Naive B cell (primary cell): ENCODE results near the gene CISH. TPM values are rescaled to one million over a fixed set of nuclear protein-coding genes. Genes with fewer than 3 reads are reported as not detected.

Source experiments
- ATAC-seq, 2 donors: fragments of 150-1000 bp; cut with Tn5 transposase; 2 replicates each; pipeline ENCODE4 v1.10.0; 2021; ENCODE audit warnings: low read depth in 2 of 2, mild to moderate bottlenecking in 2 of 2, moderate library complexity in 2 of 2
- DNase-seq: peaks from one replicate; pipeline ENCODE4 v3.0.0; 2022
- H3K27ac Mint-ChIP-seq, 6 donors: one replicate each; pipeline ENCODE4 v1.8.0; 2020 to 2022; ENCODE audit warnings: mild to moderate bottlenecking in 6 of 6, mixed read lengths in 6 of 6, moderate library complexity in 5 of 6, inconsistent platforms in 2 of 6
- H3K27me3 Mint-ChIP-seq, 3 donors: one replicate each; pipeline ENCODE4 v1.8.0; 2021 to 2022; ENCODE audit warnings: mixed read lengths in 3 of 3, mild to moderate bottlenecking in 1 of 3
- H3K36me3 Mint-ChIP-seq, 2 donors: one replicate each; pipeline ENCODE4 v1.8.0; 2020 to 2022; ENCODE audit warnings: mixed read lengths in 2 of 2, inconsistent platforms in 1 of 2, mild to moderate bottlenecking in 1 of 2
- H3K4me1 Mint-ChIP-seq, 3 donors: one replicate each; pipeline ENCODE4 v1.8.0; 2020 to 2022; ENCODE audit warnings: mixed read lengths in 3 of 3, inconsistent platforms in 1 of 3, mild to moderate bottlenecking in 1 of 3, moderate library complexity in 1 of 3
- H3K4me3 Mint-ChIP-seq, 8 donors: one replicate each; pipeline ENCODE4 v1.8.0; 2020 to 2022; ENCODE audit warnings: mild to moderate bottlenecking in 8 of 8, mixed read lengths in 8 of 8, moderate library complexity in 8 of 8, inconsistent platforms in 2 of 8
- H3K9me3 Mint-ChIP-seq, 7 donors: one replicate each; pipeline ENCODE4 v1.8.0; 2020 to 2022; ENCODE audit warnings: mixed read lengths in 7 of 7, mild to moderate bottlenecking in 5 of 7, inconsistent platforms in 2 of 7, moderate library complexity in 1 of 7
- polyA plus RNA-seq, 6 donors: library from polyadenylated mRNA; unstranded; fragments of 300-500 nt; fragmentation: Illumina TruSeq; gene quantifications; one replicate each; pipeline ENCODE4 v1.2.3, GENCODE V29; 2021; ENCODE audit warnings: low read depth in 6 of 6

The CISH gene
- polyA plus RNA-seq, 6 donors from 2014 or later, result 0.34 to 1.3 (median 0.76) TPM; not detected in 2

DNA sequence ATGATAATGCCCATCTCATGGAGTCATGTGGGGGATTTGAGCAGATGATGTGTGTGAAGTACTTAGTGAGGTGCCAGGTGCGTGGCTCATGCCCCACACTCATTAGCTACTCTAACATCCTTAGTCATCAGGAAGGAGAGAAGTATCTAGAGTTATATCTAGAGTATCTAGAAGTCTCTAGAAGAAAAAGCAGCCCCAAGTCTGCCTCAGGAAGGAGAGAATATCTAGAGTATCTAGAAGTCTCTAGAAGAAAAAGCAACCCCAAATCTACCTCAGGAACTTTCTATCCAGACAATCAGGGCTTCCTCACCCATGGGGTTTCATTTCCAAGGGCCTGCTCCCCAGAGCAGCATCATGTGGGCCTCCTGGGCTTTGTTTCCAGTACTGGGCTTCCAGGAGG is 38.4 kb upstream of the CISH start:
- H3K4me1 Mint-ChIP-seq, result no peaks in the 10 kb centered on the region
- no peak for ATAC-seq
- no peaks in the 10 kb centered on the region for H3K9me3 Mint-ChIP-seq
- no peaks in the 10 kb centered on the region for H3K36me3 Mint-ChIP-seq
- H3K27me3 Mint-ChIP-seq, result no peaks in the 10 kb centered on the region
- H3K27ac Mint-ChIP-seq, result peak overlapping the region in 1 of 6 donors; percentile 64
- DNase-seq, result no peak
- H3K4me3 Mint-ChIP-seq, result peak overlapping the region in 1 of 8 donors; percentile 60

DNA sequence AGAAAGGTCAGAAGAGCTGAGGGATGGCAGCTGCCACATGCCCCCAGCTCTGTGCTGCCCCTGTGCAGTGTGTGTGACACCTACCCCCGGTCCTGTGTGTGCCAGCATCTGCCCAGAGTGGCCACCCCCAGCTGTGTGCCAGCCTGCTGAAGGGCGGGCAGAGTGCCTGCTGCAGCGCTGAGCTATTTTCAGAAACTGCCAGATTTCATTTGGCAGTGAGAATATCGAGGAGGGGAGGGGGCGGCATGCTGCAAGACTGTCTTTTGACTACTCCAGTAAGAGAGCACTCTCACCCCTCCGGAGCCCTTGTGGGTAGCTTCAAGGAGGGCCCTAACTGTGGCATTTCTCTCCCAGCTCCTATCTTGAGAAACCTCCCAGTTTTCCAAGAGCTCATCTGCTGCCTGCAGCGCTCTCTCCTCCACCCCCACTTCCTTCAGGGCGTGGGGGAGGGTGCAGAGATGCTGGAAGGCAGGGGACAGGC is 37.9 kb upstream of the CISH start:
- no peaks in the 10 kb centered on the region for H3K27me3 Mint-ChIP-seq
- no peak overlapping the region for H3K27ac Mint-ChIP-seq

DNA sequence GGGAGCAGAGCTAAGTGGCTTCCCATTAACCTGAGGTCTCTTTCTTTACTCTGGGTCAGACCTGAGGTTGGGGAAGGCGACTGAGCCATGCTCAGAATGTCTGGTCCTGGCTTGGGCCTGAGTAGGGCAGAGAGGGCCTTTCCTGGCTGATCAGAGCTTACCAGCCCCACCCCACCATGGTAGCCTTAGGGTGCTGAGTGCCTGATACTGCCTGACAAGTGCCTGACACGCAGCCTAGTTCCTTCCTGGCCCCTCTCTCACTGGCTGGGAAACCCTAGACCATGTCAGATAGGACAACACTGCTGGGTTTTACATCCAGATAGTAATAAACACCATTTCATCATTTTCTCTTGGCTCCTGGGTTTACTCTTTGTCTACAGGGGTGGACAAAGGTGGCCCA is 37.4 kb upstream of the CISH start:
- H3K4me3 Mint-ChIP-seq, result no peak overlapping the region
- H3K27me3 Mint-ChIP-seq, result no peaks in the 10 kb centered on the region
- H3K9me3 Mint-ChIP-seq, result no peaks in the 10 kb centered on the region
- DNase-seq (no peak), ATAC-seq (no peak)
- H3K27ac Mint-ChIP-seq, result no peak overlapping the region
- no peaks in the 10 kb centered on the region for H3K4me1 Mint-ChIP-seq
- H3K36me3 Mint-ChIP-seq, result peaks cover 7 to 9% of the 10 kb centered on the region in 2 donors

More for the DNA sequence above, 37.9 kb upstream of the CISH start:
- peak overlapping the region in 1 of 8 donors; percentile 60 for H3K4me3 Mint-ChIP-seq
- no peak for ATAC-seq
- DNase-seq, result no peak
- peaks cover 1 to 3% of the 10 kb centered on the region in 2 donors for H3K36me3 Mint-ChIP-seq
- H3K9me3 Mint-ChIP-seq, result no peaks in the 10 kb centered on the region
- H3K4me1 Mint-ChIP-seq, result no peaks in the 10 kb centered on the region

DNA sequence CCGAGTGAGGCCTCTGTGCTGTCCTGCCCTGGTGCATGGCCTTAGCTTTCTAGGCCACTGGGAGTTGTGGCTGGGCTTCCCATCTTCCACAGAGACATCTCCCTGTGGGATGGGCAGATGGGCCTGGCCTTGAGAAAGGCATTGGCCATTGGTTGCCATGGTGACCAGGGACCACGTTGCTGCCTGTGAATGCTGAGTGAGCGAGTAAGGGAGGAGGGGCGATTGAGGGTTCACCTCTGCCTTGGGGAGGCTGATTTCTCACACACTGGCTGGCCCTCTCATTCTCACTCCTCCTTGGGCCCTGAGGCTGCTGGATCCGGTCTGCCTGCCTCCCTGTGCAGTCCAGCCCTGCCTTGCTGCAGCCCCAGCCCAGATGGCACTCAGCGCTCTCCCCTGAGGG is 36.7 kb upstream of the CISH start:
- no peak overlapping the region for H3K4me3 Mint-ChIP-seq
- no peaks in the 10 kb centered on the region for H3K4me1 Mint-ChIP-seq
- no peaks in the 10 kb centered on the region for H3K27me3 Mint-ChIP-seq
- no peak for ATAC-seq
- H3K27ac Mint-ChIP-seq, result peak overlapping the region in 2 of 6 donors; percentile 22 to 42
- peaks cover 12 to 14% of the 10 kb centered on the region in 2 donors for H3K36me3 Mint-ChIP-seq
- DNase-seq, result no peak
- no peaks in the 10 kb centered on the region for H3K9me3 Mint-ChIP-seq

DNA sequence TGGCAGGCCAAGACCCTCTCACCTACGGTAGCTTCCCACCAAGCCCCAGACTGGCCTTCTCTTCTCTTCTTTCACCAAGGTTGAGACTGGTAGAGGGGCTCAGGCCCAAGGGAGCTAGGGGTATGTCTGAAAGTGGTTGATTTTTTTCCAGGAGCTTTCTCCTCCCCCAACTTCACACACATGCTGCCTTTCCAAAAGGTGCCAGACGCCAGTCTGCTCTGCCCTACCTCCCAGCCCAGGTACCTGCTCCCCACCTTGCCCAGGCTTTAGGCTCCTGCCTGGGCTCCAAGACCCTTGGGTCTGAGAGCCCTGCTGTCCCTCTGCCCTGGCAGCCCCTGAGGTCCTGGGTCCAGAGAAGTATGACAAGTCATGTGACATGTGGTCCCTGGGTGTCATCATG is 33.8 kb upstream of the CISH start:
- Mint-ChIP-seq H3K27me3 (no peaks in the 10 kb centered on the region), H3K4me3 (no peak overlapping the region), H3K27ac (peak overlapping the region in 1 of 6 donors; percentile 49), H3K4me1 (no peaks in the 10 kb centered on the region), H3K36me3 (peaks cover 12 to 27% of the 10 kb centered on the region in 2 donors), H3K9me3 (no peaks in the 10 kb centered on the region)
- no peak for DNase-seq
- no peak for ATAC-seq

DNA sequence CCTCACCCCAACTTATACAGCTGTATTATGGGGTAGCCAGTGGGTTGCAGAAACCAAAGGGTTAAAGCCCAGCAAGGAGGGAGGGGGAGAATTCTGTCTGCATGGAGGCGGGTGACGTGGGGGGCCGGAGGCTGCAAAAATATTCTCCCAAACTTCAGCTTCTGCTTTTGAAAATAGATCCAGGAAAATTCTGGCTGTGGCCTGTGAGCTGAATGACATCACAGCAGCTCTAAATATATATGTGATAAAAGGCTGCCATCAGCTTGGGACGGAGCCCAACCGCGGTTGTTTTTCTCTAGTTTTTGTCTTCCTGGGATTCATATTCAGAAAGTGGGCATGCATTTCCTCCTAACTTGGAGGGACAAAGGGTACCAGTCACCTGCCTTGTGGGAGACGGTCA is 33.0 kb upstream of the CISH start:
- ATAC-seq (no peak), DNase-seq (no peak)
- Mint-ChIP-seq H3K9me3 (no peaks in the 10 kb centered on the region), H3K4me3 (no peak overlapping the region), H3K27ac (no peak overlapping the region), H3K27me3 (no peaks in the 10 kb centered on the region), H3K4me1 (no peaks in the 10 kb centered on the region), H3K36me3 (peaks cover 12 to 27% of the 10 kb centered on the region in 2 donors)

DNA sequence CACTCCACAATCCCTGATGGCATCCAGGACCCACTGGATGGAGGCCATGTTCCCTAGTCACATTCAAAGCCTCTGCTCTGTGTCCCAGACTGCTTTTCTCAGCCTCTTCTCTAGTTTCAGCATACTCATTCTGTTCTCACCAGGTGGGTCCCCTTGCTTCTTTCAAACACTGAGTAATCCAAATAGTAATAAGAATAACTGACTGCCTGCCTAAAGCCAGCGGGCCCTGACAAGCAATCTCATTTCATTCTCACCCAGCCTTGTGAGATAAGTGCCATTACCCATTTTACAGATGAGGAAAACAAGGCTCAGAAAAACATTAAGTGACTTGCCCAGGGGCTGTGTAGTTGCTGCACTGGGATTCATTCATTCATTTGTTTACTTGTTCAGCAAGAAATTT is 30.8 kb upstream of the CISH start:
- H3K36me3 Mint-ChIP-seq, result peaks cover 12 to 27% of the 10 kb centered on the region in 2 donors
- H3K4me1 Mint-ChIP-seq, result peaks cover 5 to 6% (median 5%) of the 10 kb centered on the region in 3 donors
- no peaks in the 10 kb centered on the region for H3K27me3 Mint-ChIP-seq
- DNase-seq (no peak), ATAC-seq (no peak)
- H3K27ac Mint-ChIP-seq, result no peak overlapping the region
- no peak overlapping the region for H3K4me3 Mint-ChIP-seq
- H3K9me3 Mint-ChIP-seq, result no peaks in the 10 kb centered on the region

DNA sequence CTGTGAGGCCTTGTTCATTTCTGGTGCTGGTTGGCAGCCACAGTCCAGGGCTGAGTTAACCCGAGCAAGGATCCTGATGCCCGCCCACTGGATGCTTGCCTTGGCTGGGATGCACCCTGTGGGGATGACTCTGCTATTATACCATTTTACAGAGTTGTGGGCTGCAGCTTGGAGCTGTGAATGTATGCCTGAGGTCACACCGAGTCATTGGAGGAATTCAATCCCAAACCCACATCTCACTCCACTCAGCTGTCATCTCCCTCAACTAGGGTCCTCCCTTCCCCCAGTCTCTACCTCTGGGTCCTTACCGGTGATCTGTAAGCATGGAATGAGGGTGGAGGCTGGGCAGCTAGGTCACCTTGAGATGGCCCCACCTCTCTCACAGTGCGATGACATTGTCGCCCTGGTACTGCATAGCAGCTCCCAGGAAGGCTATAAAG is 27.5 kb upstream of the CISH start:
- H3K36me3 Mint-ChIP-seq, result peaks cover 10 to 20% of the 10 kb centered on the region in 2 donors
- H3K9me3 Mint-ChIP-seq, result no peaks in the 10 kb centered on the region
- ATAC-seq, result no peak
- H3K27ac Mint-ChIP-seq, result no peak overlapping the region
- no peak for DNase-seq
- no peaks in the 10 kb centered on the region for H3K27me3 Mint-ChIP-seq
- no peak overlapping the region for H3K4me3 Mint-ChIP-seq
- H3K4me1 Mint-ChIP-seq, result peaks cover 13 to 21% (median 17%) of the 10 kb centered on the region in 3 donors

DNA sequence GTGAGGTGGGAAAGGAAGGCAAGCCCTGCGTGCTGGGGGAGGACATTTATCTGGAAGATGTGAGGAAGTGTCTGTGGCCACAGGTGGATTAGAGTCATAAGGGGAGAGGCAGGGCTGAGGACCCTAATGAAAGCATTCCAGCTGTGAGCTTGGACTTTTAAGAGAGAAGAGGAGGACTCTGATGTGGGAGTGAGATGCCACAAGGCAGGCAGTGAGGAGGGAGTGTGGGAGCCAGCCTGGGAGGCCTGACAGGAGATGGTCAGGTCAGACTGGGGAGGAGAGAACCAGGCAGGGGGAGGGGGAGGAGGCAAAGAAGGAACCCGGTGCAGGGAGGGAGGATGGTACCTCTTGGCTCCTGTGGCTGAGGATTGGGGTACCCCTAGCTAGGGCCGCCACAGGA is 26.4 kb upstream of the CISH start:
- Mint-ChIP-seq H3K36me3 (peaks cover 3 to 13% of the 10 kb centered on the region in 2 donors), H3K27me3 (no peaks in the 10 kb centered on the region), H3K4me3 (no peak overlapping the region), H3K9me3 (no peaks in the 10 kb centered on the region), H3K4me1 (peaks cover 23 to 32% (median 27%) of the 10 kb centered on the region in 3 donors), H3K27ac (peak overlapping the region in 1 of 6 donors; percentile 32)
- ATAC-seq, result no peak
- DNase-seq, result no peak

DNA sequence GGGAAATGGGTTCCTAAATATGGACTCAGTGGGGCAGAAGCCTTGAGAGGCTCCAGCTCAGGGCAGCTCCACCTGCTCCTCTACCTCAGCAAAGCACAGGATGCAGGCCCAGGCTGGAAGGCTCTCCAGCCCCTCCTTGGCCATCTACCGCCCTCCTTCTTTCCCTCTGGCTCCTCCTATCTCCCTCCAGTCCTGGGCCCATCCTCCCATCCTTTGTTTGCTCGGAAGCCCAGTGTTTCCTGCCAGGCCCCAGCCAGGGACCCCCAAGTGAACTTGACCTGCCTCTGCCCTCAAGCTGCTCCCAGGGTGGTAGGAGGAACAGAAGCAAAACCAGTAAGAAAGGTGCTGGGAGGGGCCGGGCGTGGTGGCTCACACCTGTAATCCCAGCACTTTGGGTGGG is 25.4 kb upstream of the CISH start:
- no peak overlapping the region for H3K4me3 Mint-ChIP-seq
- no peaks in the 10 kb centered on the region for H3K9me3 Mint-ChIP-seq
- DNase-seq, result no peak
- no peak for ATAC-seq
- H3K27ac Mint-ChIP-seq, result peak overlapping the region in 1 of 6 donors; percentile 17
- no peaks in the 10 kb centered on the region for H3K27me3 Mint-ChIP-seq
- H3K4me1 Mint-ChIP-seq, result peaks cover 31 to 42% (median 32%) of the 10 kb centered on the region in 3 donors
- peaks cover 3 to 10% of the 10 kb centered on the region in 2 donors for H3K36me3 Mint-ChIP-seq

DNA sequence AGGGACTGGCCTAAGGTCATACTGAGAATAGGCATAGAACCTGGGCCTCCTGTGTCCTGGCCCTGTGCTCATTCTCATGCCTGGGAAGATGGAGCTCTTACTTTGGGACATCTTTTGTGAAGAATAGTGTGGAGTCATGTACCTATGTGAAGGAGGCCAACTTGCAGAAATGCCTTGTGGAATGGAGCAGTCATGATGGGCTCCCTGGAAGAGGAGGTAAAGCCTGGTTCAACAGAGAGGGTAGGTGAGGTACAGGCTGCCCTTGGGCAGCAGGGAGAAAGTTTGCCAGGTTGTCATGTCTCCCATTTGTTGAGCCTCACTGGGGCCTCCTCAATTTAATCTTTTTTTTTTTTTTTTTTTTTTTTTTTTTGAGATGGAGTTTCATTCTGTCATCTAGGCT is 23.5 kb upstream of the CISH start:
- Mint-ChIP-seq H3K9me3 (no peaks in the 10 kb centered on the region), H3K27ac (peak overlapping the region in 1 of 6 donors; percentile 54), H3K36me3 (peaks cover 0 to 3% of the 10 kb centered on the region in 2 donors), H3K4me1 (peaks cover 43 to 61% (median 48%) of the 10 kb centered on the region in 3 donors), H3K27me3 (no peaks in the 10 kb centered on the region), H3K4me3 (no peak overlapping the region)
- no peak for ATAC-seq
- DNase-seq, result no peak

DNA sequence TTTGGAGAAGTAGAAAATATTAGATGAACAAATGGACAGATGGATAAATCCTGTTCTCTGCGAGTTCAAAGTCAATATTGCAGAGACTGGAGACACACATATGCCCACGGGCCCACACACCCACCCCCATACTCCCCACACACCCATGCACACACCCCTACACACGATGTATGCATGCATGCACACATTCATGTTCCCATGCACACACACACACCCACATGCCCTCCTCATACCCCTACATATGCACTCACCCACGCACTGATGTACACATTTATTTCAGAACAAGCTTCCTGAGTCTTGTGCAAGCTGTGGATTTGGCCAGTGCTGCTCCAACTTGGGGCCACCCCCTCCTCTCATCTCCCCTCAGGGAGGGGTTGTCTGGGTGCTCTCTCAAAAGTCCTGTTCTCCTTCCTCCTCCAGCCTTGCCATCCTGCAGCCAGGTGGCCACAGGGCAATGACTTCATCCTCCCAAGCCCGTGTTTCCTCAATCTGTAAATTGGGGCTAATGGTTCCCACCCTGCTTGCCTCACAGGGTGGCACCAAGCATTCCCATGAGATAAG is 21.7 kb upstream of the CISH start:
- no peaks in the 10 kb centered on the region for H3K9me3 Mint-ChIP-seq
- H3K27ac Mint-ChIP-seq, result peak overlapping the region in 2 of 6 donors; percentile 68 to 69
- no peaks in the 10 kb centered on the region for H3K27me3 Mint-ChIP-seq
- no peak for DNase-seq
- peaks cover 48 to 69% (median 60%) of the 10 kb centered on the region in 3 donors for H3K4me1 Mint-ChIP-seq
- peaks cover 0 to 3% of the 10 kb centered on the region in 2 donors for H3K36me3 Mint-ChIP-seq
- ATAC-seq, result no peak
- H3K4me3 Mint-ChIP-seq, result peak overlapping the region in 1 of 8 donors; percentile 13

DNA sequence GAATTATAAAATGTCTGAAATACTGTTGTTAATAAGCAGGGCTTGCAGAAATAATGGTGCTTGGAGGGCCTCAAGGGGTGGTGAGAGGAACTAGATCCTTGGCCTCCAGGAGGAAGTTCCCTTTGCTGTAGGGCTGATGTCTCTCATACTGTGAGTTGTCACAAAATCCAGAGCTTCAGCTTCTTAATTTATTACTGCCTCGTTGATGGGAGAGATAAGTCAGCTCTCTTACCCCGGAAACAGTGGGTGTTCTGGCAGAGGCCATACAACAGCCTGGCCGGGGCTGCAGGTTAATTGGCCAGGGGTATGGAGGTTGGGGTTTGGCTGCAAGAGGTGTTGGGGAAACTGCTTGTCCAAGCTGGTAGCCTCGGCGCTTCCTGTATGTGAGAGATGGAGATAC is 20.9 kb upstream of the CISH start:
- DNase-seq, result no peak
- Mint-ChIP-seq H3K27me3 (no peaks in the 10 kb centered on the region), H3K4me1 (peaks cover 48 to 69% (median 56%) of the 10 kb centered on the region in 3 donors), H3K9me3 (no peaks in the 10 kb centered on the region), H3K27ac (peak overlapping the region in 5 of 6 donors; percentile 28 to 85 (median 68)), H3K36me3 (peaks cover 0 to 3% of the 10 kb centered on the region in 2 donors), H3K4me3 (no peak overlapping the region)
- ATAC-seq, result peak in 1 of 2 donors; percentile 40

DNA sequence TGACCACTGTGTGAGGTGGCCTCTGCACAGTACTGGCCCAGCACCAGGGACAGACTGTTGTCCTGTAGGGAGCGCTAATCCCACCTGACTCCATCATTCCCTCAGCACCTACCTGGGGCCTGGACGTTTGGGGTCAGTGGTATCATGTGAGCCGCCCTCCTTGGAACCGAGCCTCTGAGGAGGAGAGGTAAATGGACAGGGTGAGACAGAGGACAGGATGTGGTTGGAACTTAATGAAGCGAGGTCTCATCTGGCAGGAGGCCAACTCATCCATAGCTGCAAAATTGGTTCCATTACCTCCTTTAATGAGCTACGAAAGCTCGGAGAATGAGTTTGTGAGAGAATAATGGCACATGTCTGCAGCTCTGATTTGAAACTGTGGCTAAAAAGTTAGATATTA is 19.3 kb upstream of the CISH start:
- Mint-ChIP-seq H3K4me1 (peaks cover 46 to 70% (median 54%) of the 10 kb centered on the region in 3 donors), H3K4me3 (no peak overlapping the region)

More for the DNA sequence above, 19.3 kb upstream of the CISH start:
- DNase-seq (no peak), ATAC-seq (no peak)
- no peaks in the 10 kb centered on the region for H3K9me3 Mint-ChIP-seq
- peaks cover 0 to 3% of the 10 kb centered on the region in 2 donors for H3K36me3 Mint-ChIP-seq
- H3K27me3 Mint-ChIP-seq, result no peaks in the 10 kb centered on the region
- peak overlapping the region in 2 of 6 donors; percentile 12 to 26 for H3K27ac Mint-ChIP-seq
